DMS114 treated with DMSO at 0.1 percent for 48 hours (cell line): Measurements from ENCODE around the gene NDUFA1.
"Not testable (repeated sequence)": the region's sequence is repeated elsewhere in the genome, so short reads cannot be mapped to it uniquely, and the experiment has no call there.

Experiments
- DNase-seq: peaks from one replicate; lab custom pipeline; 2025; ENCODE audit not compliant: unreplicated experiment; lab: John Stamatoyannopoulos, UW

NDUFA1 gene

GRCh38 chrX:119871599-119872395 is at the start of gene NDUFA1, which contains the start of gene RNF113A:
TSS of gene NDUFA1 (plus strand) at chrX:119871832. CDS start at chrX:119871912, 80 bp downstream.
TSS of gene RNF113A (minus strand) at chrX:119871733. CDS start at chrX:119871613, 120 bp downstream.
- peak; percentile 62 for DNase-seq

GRCh38 chrX:119824221-119824620 is 47.4 kb upstream of the NDUFA1 start:
- not testable (repeated sequence) for DNase-seq

- no peak for DNase-seq
Observed at GRCh38 chrX:119826399-119826959, 45.2 kb upstream of the NDUFA1 start.

GRCh38 chrX:119828446-119828845 is 43.2 kb upstream of the NDUFA1 start:
- no peak for DNase-seq

GRCh38 chrX:119833905-119834304 is 37.7 kb upstream of the NDUFA1 start:
- no peak for DNase-seq

GRCh38 chrX:119852382-119853353 is 19.0 kb upstream of the NDUFA1 start, which contains the start of gene UPF3B:
TSS of gene UPF3B (minus strand) at chrX:119852963. CDS start at chrX:119852928, 35 bp downstream.
- DNase-seq: peak; percentile 91

- DNase-seq: no peak
Observed at GRCh38 chrX:119853444-119853843, 18.2 kb upstream of the NDUFA1 start.

- DNase-seq: no peak
Observed at GRCh38 chrX:119870626-119871131, 953 bp upstream of the NDUFA1 start.

- no peak for DNase-seq
Observed at GRCh38 chrX:119871245-119871598, 410 bp upstream of the NDUFA1 start.

GRCh38 chrX:119878740-119879139 is 7.1 kb downstream of the NDUFA1 start:
- no peak for DNase-seq

- no peak for DNase-seq
Observed at GRCh38 chrX:119880076-119880475, 8.4 kb downstream of the NDUFA1 start.

GRCh38 chrX:119880552-119881437 is 9.2 kb downstream of the NDUFA1 start:
- peak; percentile 13 for DNase-seq

- DNase-seq: no peak
Observed at GRCh38 chrX:119885554-119886428, 14.2 kb downstream of the NDUFA1 start.

GRCh38 chrX:119887721-119888425 is 16.2 kb downstream of the NDUFA1 start:
- peak; percentile 34 for DNase-seq

- not testable (repeated sequence) for DNase-seq
Observed at GRCh38 chrX:119890626-119891025, 19.0 kb downstream of the NDUFA1 start.

- not testable (repeated sequence) for DNase-seq
Observed at GRCh38 chrX:119891961-119892692, 20.5 kb downstream of the NDUFA1 start.

- DNase-seq: no peak
Observed at GRCh38 chrX:119895843-119896326, 24.3 kb downstream of the NDUFA1 start, which contains the start of gene AKAP14. TSS of gene AKAP14 (plus strand) at chrX:119895893. CDS start at chrX:119903224, 7,331 bp downstream.
